Nephron progenitor cell (in vitro differentiated cells): ENCODE data around the gene PPFIA4.

ENCODE experiments used
- DNase-seq: peaks from one replicate; pipeline ENCODE4 v3.0.0; 2021
- H3K27ac Mint-ChIP-seq: 2 replicates; pipeline ENCODE4 v1.8.0; 2021; ENCODE audit warnings: mild to moderate bottlenecking, moderate library complexity, mixed read lengths
- H3K27me3 Mint-ChIP-seq: 2 replicates; pipeline ENCODE4 v1.8.0; 2021; ENCODE audit warnings: mild to moderate bottlenecking, low read depth, mixed read lengths; ENCODE audit not compliant: poor library complexity
- H3K36me3 Mint-ChIP-seq: 2 replicates; pipeline ENCODE4 v1.8.0; 2021; ENCODE audit warnings: low read depth, mixed read lengths
- H3K4me1 Mint-ChIP-seq: 2 replicates; pipeline ENCODE4 v1.8.0; 2021; ENCODE audit warnings: mixed read lengths
- H3K4me3 Mint-ChIP-seq: 2 replicates; pipeline ENCODE4 v1.8.0; 2021; ENCODE audit warnings: mild to moderate bottlenecking, moderate library complexity, mixed read lengths
- H3K9me3 Mint-ChIP-seq: 2 replicates; pipeline ENCODE4 v1.8.0; 2021; ENCODE audit warnings: mild to moderate bottlenecking, moderate library complexity, mixed read lengths
- TF ChIP-seq, protein P1 (sequence below): fragments of 200-600 bp; sonication (generic); IDR thresholded peaks from 2 replicates; pipeline ENCODE4 v1.5.0; 2021; ENCODE audit warnings: antibody characterized with exemption

Gene PPFIA4

DNA sequence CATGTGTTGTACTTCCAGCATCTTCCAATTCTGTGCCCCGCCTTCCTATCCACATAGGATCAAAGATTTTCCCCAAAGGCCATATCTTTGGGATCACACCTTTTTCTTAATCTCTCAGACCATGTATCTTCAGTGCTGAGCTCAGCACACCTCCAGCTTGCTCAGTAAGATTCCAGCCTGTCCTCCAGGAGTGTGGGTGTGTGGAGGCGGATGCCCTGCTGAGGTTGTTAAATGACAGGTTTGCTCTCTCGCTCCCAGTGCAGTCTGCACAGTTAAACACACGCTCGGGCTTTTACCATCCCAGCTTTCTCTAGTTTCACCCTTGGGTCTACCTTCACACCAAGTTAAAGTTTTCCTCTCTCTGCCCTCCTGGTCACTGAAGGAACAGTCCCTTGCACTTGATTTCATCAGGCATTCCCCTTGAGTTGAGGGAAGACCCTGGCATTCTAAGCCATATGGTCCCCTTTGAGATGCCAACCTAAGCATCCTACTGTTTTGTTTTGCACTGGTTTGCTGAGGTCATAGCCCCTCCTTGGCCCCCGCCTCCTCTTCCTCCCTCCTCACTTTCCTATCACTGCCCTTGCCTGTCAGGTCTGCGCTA lies 45.8 kb downstream of the PPFIA4 start:
- Mint-ChIP-seq H3K4me1 (peaks cover 13% of the 10 kb centered on the region), H3K9me3 (peaks cover 3% of the 10 kb centered on the region), H3K36me3 (peaks cover 56% of the 10 kb centered on the region), H3K4me3 (no peak overlapping the region), H3K27me3 (peaks cover 47% of the 10 kb centered on the region), H3K27ac (no peak overlapping the region)
- no peak for DNase-seq
- TF ChIP-seq, protein P1, sequence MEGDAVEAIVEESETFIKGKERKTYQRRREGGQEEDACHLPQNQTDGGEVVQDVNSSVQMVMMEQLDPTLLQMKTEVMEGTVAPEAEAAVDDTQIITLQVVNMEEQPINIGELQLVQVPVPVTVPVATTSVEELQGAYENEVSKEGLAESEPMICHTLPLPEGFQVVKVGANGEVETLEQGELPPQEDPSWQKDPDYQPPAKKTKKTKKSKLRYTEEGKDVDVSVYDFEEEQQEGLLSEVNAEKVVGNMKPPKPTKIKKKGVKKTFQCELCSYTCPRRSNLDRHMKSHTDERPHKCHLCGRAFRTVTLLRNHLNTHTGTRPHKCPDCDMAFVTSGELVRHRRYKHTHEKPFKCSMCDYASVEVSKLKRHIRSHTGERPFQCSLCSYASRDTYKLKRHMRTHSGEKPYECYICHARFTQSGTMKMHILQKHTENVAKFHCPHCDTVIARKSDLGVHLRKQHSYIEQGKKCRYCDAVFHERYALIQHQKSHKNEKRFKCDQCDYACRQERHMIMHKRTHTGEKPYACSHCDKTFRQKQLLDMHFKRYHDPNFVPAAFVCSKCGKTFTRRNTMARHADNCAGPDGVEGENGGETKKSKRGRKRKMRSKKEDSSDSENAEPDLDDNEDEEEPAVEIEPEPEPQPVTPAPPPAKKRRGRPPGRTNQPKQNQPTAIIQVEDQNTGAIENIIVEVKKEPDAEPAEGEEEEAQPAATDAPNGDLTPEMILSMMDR = no peak

DNA sequence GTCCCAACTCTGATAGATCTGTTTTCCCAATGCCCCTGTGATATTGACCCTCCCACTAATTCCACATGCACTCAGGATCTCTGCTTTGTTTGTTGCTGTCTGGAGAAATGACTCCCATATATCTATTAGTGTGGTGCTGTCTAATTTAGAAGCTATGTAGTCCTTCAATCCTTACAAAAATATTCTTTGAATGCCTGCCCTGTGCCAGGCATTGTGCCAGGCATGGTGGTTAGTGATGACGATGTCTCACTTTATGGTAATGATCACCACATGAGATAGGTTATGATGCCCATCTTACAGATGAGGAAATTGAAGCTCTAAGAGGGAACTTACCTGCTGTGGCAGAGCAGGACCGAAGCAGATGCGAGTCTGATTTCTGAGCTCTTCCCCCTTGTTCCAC lies 46.6 kb downstream of the PPFIA4 start:
- Mint-ChIP-seq H3K36me3 (peaks cover 56% of the 10 kb centered on the region), H3K4me1 (peaks cover 13% of the 10 kb centered on the region), H3K27me3 (peaks cover 55% of the 10 kb centered on the region), H3K9me3 (peaks cover 3% of the 10 kb centered on the region), H3K4me3 (no peak overlapping the region), H3K27ac (no peak overlapping the region)
- TF ChIP-seq, protein P1 = no peak
- DNase-seq = no peak

- Mint-ChIP-seq H3K4me3 (no peak overlapping the region), H3K4me1 (peaks cover 13% of the 10 kb centered on the region)
Observed at GRCh38 chr1:203073469-203073868, 47.2 kb downstream of the PPFIA4 start.

GRCh38 chr1:203074610-203075009 lies 48.3 kb downstream of the PPFIA4 start:
- TF ChIP-seq, protein P1 = no peak
- Mint-ChIP-seq H3K4me1 (peaks cover 13% of the 10 kb centered on the region), H3K27ac (no peak overlapping the region), H3K4me3 (no peak overlapping the region), H3K27me3 (peaks cover 70% of the 10 kb centered on the region), H3K36me3 (peaks cover 60% of the 10 kb centered on the region), H3K9me3 (peaks cover 3% of the 10 kb centered on the region)
- DNase-seq = no peak

More at GRCh38 chr1:203073469-203073868, 47.2 kb downstream of the PPFIA4 start:
- H3K36me3 Mint-ChIP-seq = peaks cover 58% of the 10 kb centered on the region
- TF ChIP-seq, protein P1 = no peak
- DNase-seq = no peak
- no peak overlapping the region for H3K27ac Mint-ChIP-seq
- H3K9me3 Mint-ChIP-seq = peaks cover 3% of the 10 kb centered on the region
- peaks cover 59% of the 10 kb centered on the region for H3K27me3 Mint-ChIP-seq

DNA sequence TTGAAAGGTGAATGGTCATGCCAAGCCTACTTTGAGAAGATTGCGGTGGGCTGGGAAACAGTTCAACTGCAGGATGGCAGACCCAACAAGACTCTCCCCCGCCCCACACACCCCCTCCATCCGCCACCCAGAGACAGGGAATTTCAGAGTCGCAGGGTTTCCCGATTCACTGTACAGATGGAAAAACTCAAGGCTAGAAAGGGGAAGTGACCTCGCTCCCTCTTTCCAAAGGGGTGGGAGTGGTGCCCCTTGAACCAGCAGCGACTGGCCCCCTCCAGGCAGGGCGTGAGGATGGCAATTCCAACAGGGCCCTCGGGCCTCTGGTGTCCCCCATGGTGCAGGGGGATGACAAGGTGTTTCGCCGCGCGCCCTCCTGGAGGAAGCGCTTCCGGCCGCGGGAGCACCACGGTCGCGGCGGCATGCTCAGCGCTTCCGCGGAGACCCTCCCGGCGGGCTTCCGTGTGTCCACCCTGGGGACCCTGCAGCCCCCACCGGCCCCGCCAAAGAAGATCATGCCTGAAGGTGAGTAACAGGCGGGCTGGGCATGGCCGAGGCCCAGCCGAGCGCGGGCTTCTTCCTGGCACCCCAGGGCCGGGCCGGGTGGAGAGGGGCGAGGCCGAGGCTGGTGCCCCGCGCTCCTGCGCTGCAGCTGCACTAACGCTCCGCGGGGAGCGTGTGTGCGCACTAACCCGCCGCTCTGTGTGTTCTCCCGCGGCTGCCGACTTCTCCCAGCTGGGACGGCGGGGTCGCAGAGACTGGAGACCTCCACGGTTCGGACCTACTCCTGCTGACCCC lies 49.1 kb downstream of the PPFIA4 start:
- H3K4me1 Mint-ChIP-seq = peaks cover 13% of the 10 kb centered on the region
- peak; percentile 39 for DNase-seq
- peaks cover 78% of the 10 kb centered on the region for H3K27me3 Mint-ChIP-seq
- H3K4me3 Mint-ChIP-seq = peak overlapping the region; percentile 57
- H3K36me3 Mint-ChIP-seq = peaks cover 65% of the 10 kb centered on the region
- TF ChIP-seq, protein P1 = no peak
- peaks cover 3% of the 10 kb centered on the region for H3K9me3 Mint-ChIP-seq
- no peak overlapping the region for H3K27ac Mint-ChIP-seq
